ENCODE data around the gene ZNF234.
A peak's percentile ranks its signal among the peaks of the same experiment; 100 is the strongest.
"Not testable (repeated sequence)": the region's sequence is repeated elsewhere in the genome, so short reads cannot be mapped to it uniquely, and the experiment has no call there.

The ZNF234 gene

DNA sequence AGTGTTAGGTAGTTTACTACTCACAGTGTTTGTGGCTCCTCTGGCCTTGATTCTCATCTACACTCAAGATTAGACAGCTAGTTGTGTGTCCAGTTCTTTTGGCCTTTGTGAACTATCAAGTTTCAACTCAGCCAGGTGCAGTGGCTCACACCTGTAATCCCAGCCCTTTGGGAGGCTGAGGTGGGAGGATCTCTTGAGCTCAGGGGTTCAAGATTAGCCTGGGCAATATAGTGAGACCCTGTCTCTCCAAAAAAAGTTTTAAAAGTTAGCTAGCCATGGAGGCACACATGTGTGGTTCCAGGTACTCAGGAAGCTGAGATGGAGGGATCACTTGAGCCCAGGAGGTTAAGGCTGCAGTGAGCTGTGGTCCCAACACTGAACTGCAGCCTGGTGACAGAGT is 39.6 kb downstream of the ZNF234 start:
- no peak for DNase-seq (ENCODE audit: low read depth in 2 of 3, low spot score in 2 of 3)

GRCh38 chr19:44182145-44182544 is 40.8 kb downstream of the ZNF234 start:
- no peak for DNase-seq (ENCODE audit: low read depth in 2 of 3, low spot score in 2 of 3)

GRCh38 chr19:44190020-44190419 is 48.7 kb downstream of the ZNF234 start:
- no peak for DNase-seq (ENCODE audit: low read depth in 2 of 3, low spot score in 2 of 3)

DNA sequence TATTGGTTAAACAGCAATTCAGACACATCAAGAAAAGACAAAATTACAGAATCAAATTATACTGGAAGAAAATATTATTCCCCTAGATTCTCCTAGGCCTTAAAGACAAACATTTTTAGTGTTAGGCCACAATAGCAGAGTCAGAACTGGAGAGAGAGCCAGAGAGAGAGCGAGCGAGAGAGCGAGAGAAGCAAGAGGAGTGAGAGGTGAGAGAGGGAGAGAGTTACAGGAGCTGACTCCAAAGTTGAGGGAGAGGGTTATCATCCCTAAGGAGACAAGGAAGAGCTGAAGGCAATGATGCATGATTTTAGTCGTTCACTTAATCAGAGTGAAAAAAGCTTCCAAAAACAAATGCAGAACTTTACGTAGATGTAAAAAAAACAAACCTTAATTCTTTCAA is 50.8 kb downstream of the ZNF234 start:
- DNase-seq (ENCODE audit: low read depth in 2 of 3, low spot score in 2 of 3) = no peak

DNA sequence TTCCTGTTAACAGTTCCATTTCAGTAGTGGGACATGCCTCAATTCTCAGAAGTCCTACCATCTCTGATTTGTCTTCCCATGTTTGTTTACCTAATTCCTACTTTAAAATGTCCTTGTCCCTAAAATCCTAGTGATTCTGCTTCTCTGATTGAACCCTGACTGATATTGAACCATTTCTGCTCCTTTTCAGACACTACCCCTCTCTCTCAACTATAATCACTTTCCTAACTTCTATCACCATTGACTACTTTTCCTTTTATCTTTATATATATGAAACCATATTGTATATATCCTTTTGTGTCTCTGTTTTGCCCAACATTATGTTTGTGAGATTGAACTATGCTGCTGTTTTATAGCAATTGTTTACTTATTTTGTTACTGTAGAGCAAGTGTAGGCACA is 55.4 kb downstream of the ZNF234 start:
- DNase-seq (ENCODE audit: low read depth in 2 of 3, low spot score in 2 of 3) = no peak

- no peak for DNase-seq (ENCODE audit: low read depth in 2 of 3, low spot score in 2 of 3)
These were observed 61.1 kb downstream of the ZNF234 start for GRCh38 chr19:44202470-44202869.

- DNase-seq (ENCODE audit: low read depth in 2 of 3, low spot score in 2 of 3) = no peak
These were observed 61.6 kb downstream of the ZNF234 start for GRCh38 chr19:44202974-44203373.

GRCh38 chr19:44203877-44204276 is 62.5 kb downstream of the ZNF234 start:
- DNase-seq (ENCODE audit: low read depth in 2 of 3, low spot score in 2 of 3) = not testable (repeated sequence)

DNA sequence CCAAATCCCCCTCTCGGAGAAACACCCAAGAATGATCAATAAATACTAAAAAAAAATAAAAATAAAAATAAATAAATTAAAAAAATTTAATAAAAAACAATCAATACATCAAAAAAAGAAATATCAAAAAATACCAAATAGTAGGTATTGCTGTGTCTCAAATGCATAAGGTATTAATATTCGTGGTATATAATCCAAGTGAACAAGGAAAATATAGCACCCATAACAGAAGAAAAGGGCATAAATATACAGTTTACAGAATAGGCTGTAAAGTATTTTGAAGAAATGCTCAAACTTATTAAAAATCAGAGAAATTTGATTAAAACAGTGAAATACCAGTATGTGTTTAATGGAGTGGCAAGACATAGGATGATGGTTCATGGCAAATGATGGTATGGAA is 63.4 kb downstream of the ZNF234 start:
- no peak for DNase-seq (ENCODE audit: low read depth in 2 of 3, low spot score in 2 of 3)

- DNase-seq (ENCODE audit: low read depth in 2 of 3, low spot score in 2 of 3) = peak; percentile 31 to 59 (median 45)
These were observed 65.9 kb downstream of the ZNF234 start for GRCh38 chr19:44207126-44207803.
